ENCODE data around the gene TTL. TPM values are rescaled to one million over a fixed set of nuclear protein-coding genes. Genes with fewer than 3 reads are reported as not detected.

TTL gene
- total RNA-seq, 2 donors from 2014 or later, result 7.8 to 18.1 TPM

GRCh38 chr2:112584134-112584890, 102.4 kb downstream of the TTL start, which contains the start of gene CHCHD5:
Gene CHCHD5, plus strand, starts transcription at chr2:112584609. Its CDS starts 39 bp downstream, at chr2:112584648.
- H3K36me3 ChIP-seq (replicated peaks in 1 of 2; ENCODE audit: insufficient read depth in 1 of 2, low read depth in 2 of 2), result no peaks in the 10 kb centered on the region
- 0 to 1% methylated on average over 41 to 54 of the region's 54 CpGs for WGBS, 2 donors
- H3K4me1 ChIP-seq, result peaks cover 60% of the 10 kb centered on the region
- TF ChIP-seq POLR2A (IDR thresholded peaks at IDR 0.05), result peak; percentile 71 to 96 (median 94)
- TF ChIP-seq, protein P1, sequence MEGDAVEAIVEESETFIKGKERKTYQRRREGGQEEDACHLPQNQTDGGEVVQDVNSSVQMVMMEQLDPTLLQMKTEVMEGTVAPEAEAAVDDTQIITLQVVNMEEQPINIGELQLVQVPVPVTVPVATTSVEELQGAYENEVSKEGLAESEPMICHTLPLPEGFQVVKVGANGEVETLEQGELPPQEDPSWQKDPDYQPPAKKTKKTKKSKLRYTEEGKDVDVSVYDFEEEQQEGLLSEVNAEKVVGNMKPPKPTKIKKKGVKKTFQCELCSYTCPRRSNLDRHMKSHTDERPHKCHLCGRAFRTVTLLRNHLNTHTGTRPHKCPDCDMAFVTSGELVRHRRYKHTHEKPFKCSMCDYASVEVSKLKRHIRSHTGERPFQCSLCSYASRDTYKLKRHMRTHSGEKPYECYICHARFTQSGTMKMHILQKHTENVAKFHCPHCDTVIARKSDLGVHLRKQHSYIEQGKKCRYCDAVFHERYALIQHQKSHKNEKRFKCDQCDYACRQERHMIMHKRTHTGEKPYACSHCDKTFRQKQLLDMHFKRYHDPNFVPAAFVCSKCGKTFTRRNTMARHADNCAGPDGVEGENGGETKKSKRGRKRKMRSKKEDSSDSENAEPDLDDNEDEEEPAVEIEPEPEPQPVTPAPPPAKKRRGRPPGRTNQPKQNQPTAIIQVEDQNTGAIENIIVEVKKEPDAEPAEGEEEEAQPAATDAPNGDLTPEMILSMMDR (IDR thresholded peaks at IDR 0.05), result peak in 4 of 7 experiments; percentile 34 to 40 (median 36)
- ATAC-seq (peak; percentile 83), DNase-seq (peak; percentile 96 to 98 (median 96))
- intact Hi-C loops (cut with DNase I), result no loop called here
- no peaks in the 10 kb centered on the region for H3K9me3 ChIP-seq
- H3K4me3 ChIP-seq, result peak within 1 kb of the TSS; percentile 28 to 58
- peak within 1 kb of the TSS; percentile 82 to 99 (median 97) for H3K27ac ChIP-seq
- no peaks in the 10 kb centered on the region for H3K27me3 ChIP-seq

- DNase-seq, result no peak
- intact Hi-C loops (cut with DNase I), result no loop called here
- no peaks in the 10 kb centered on the region for H3K9me3 ChIP-seq
- H3K36me3 ChIP-seq (replicated peaks in 1 of 2; ENCODE audit: insufficient read depth in 1 of 2, low read depth in 2 of 2), result no peaks in the 10 kb centered on the region
- TF ChIP-seq, protein P1 (IDR thresholded peaks at IDR 0.05), result no peak
- no peak for TF ChIP-seq POLR2A (IDR thresholded peaks at IDR 0.05)
- H3K4me1 ChIP-seq, result peaks cover 62% of the 10 kb centered on the region
- WGBS, 2 donors, result 56 to 59% methylated on average over 3 of the region's 3 CpGs
- H3K4me3 ChIP-seq, result peak overlapping the region; percentile 28 to 58
- no peaks in the 10 kb centered on the region for H3K27me3 ChIP-seq
- peak overlapping the region; percentile 82 to 99 (median 97) for H3K27ac ChIP-seq
- no peak for ATAC-seq
Measured at GRCh38 chr2:112584891-112585250, 102.9 kb downstream of the TTL start.

DNA sequence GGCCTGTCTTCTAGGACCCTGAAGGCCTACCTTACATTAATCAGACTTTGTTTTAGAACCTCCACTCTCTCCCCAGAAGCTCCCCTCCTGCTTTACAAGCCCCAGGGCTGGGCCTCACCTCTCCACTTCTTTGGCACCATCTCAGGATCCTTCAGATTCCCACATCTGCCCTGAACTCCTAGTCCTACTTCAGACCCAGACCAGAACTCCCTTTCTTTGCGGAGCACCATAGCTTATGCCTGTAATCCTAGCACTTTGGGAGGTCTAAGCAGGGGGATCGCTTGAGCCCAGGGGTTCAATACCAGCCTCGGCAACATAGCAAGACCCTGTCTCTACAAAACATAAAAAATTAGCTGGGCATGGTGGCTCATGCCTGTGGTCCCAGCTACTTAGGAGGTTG, 103.4 kb downstream of the TTL start:
- ATAC-seq, result no peak
- TF ChIP-seq, protein P1 (IDR thresholded peaks at IDR 0.05), result no peak
- H3K4me3 ChIP-seq, result no peak overlapping the region
- H3K9me3 ChIP-seq, result no peaks in the 10 kb centered on the region
- peaks cover 67% of the 10 kb centered on the region for H3K4me1 ChIP-seq
- WGBS, 2 donors, result 94 to 96% methylated on average over 2 to 3 of the region's 3 CpGs
- H3K36me3 ChIP-seq (replicated peaks in 1 of 2; ENCODE audit: insufficient read depth in 1 of 2, low read depth in 2 of 2), result no peaks in the 10 kb centered on the region
- H3K27ac ChIP-seq, result peak overlapping the region; percentile 82 to 99 (median 97)
- no peak for DNase-seq
- H3K27me3 ChIP-seq, result no peaks in the 10 kb centered on the region
- intact Hi-C loops (cut with DNase I), result no loop called here

GRCh38 chr2:112585873-112586464, 104.0 kb downstream of the TTL start:
- peak overlapping the region in 2 of 4 donors; percentile 79 to 99 for H3K27ac ChIP-seq
- no peaks in the 10 kb centered on the region for H3K36me3 ChIP-seq (replicated peaks in 1 of 2; ENCODE audit: insufficient read depth in 1 of 2, low read depth in 2 of 2)
- ATAC-seq, result no peak
- H3K27me3 ChIP-seq, result no peaks in the 10 kb centered on the region
- H3K4me3 ChIP-seq, result no peak overlapping the region
- no peaks in the 10 kb centered on the region for H3K9me3 ChIP-seq
- TF ChIP-seq, protein P1 (IDR thresholded peaks at IDR 0.05), result no peak
- TF ChIP-seq POLR2A (IDR thresholded peaks at IDR 0.05), result no peak
- H3K4me1 ChIP-seq, result peaks cover 70% of the 10 kb centered on the region
- intact Hi-C loops (cut with DNase I), result no loop called here
- no peak for DNase-seq
- 97% methylated on average over 17 to 18 of the region's 18 CpGs for WGBS, 2 donors
